GM23338 (cell line): ENCODE data around the gene GLS. TPM values are rescaled to one million over a fixed set of nuclear protein-coding genes. Genes with fewer than 3 reads are reported as not detected.

Source experiments
- ATAC-seq: fragments of 200-7000 bp; cut with Tn5 transposase; 3 replicates; pipeline ENCODE4 v1.9.1; 2020
- DNase-seq: peaks from one replicate; pipeline ENCODE4 v3.0.0-alpha.2; 2015; ENCODE audit warnings: low spot score
- H2AFZ ChIP-seq: fragments of 200-600 bp; sonication (generic); 2 replicates; pipeline ENCODE4 v1.8.0; 2016; ENCODE audit warnings: antibody characterized with exemption, mild to moderate bottlenecking, moderate library complexity
- H3F3A ChIP-seq: fragments of 200-600 bp; sonication (generic); replicated peaks from 2 replicates; pipeline ENCODE4 v1.8.0; 2017; ENCODE audit warnings: antibody characterized with exemption, mixed run types, low read depth
- H3K27ac ChIP-seq: fragments of 200-600 bp; sonication (generic); 2 replicates; pipeline ENCODE4 v1.6.1; 2016; ENCODE audit warnings: low read depth
- H3K27me3 ChIP-seq: fragments of 200-600 bp; sonication (generic); 2 replicates; pipeline ENCODE4 v1.8.0; 2016; ENCODE audit warnings: mild to moderate bottlenecking, mixed run types, moderate library complexity; ENCODE audit not compliant: insufficient read depth
- H3K36me3 ChIP-seq: fragments of 200-600 bp; sonication (generic); 2 replicates; pipeline ENCODE4 v1.8.0; 2016; ENCODE audit warnings: mild to moderate bottlenecking; ENCODE audit not compliant: insufficient read depth
- H3K4me1 ChIP-seq: fragments of 200-600 bp; sonication (generic); 2 replicates; pipeline ENCODE4 v1.8.0; 2016; ENCODE audit warnings: mild to moderate bottlenecking, moderate library complexity; ENCODE audit not compliant: insufficient read depth
- H3K4me2 ChIP-seq: fragments of 200-600 bp; sonication (generic); 2 replicates; pipeline ENCODE4 v1.7.1; 2017; ENCODE audit warnings: mixed run types
- H3K4me3 ChIP-seq: fragments of 200-600 bp; sonication (generic); 2 replicates; pipeline ENCODE4 v1.6.1; 2016; ENCODE audit warnings: mixed run types
- H3K79me2 ChIP-seq: fragments of 200-600 bp; sonication (generic); replicated peaks from 2 replicates; pipeline ENCODE4 v1.8.0; 2017; ENCODE audit warnings: mild to moderate bottlenecking; ENCODE audit not compliant: insufficient read depth
- H3K9me2 ChIP-seq: fragments of 200-600 bp; sonication (generic); 2 replicates; pipeline ENCODE4 v1.8.0; 2017; ENCODE audit not compliant: insufficient read depth
- H4K20me1 ChIP-seq: fragments of 200-600 bp; sonication (generic); replicated peaks from 2 replicates; pipeline ENCODE4 v1.8.0; 2017; ENCODE audit warnings: mild to moderate bottlenecking; ENCODE audit not compliant: insufficient read depth
- H3K27ac Mint-ChIP-seq: 2 replicates; pipeline ENCODE4 v1.8.0; 2020; ENCODE audit warnings: inconsistent platforms, mild to moderate bottlenecking, moderate library complexity, mixed read lengths
- H3K27me3 Mint-ChIP-seq: 3 replicates; pipeline ENCODE4 v1.8.0; 2022; ENCODE audit warnings: low read depth, mild to moderate bottlenecking, moderate library complexity, mixed read lengths, inconsistent platforms; ENCODE audit not compliant: insufficient read depth, poor library complexity
- H3K36me3 Mint-ChIP-seq: 3 replicates; pipeline ENCODE4 v1.8.0; 2021; ENCODE audit warnings: low read depth, mild to moderate bottlenecking, inconsistent platforms, moderate library complexity, mixed read lengths
- H3K4me1 Mint-ChIP-seq: 3 replicates; pipeline ENCODE4 v1.8.0; 2020; ENCODE audit warnings: mild to moderate bottlenecking, inconsistent platforms, mixed read lengths
- H3K4me3 Mint-ChIP-seq: 3 replicates; pipeline ENCODE4 v1.8.0; 2021; ENCODE audit warnings: moderate library complexity, mild to moderate bottlenecking, inconsistent platforms, mixed read lengths
- H3K9me3 Mint-ChIP-seq: 3 replicates; pipeline ENCODE4 v1.8.0; 2020; ENCODE audit warnings: moderate library complexity, mild to moderate bottlenecking, inconsistent platforms, mixed read lengths
- CREB1 ChIP-seq: fragments of 250-450 bp; sonication (Bioruptor Pico); IDR thresholded peaks from 2 replicates; pipeline ENCODE4 v1.5.0; 2020; ENCODE audit warnings: low read depth, mild to moderate bottlenecking, moderate library complexity
- ETS1 ChIP-seq: IDR thresholded peaks from 2 replicates; pipeline ENCODE4 v1.6.1; 2016; ENCODE audit warnings: antibody characterized with exemption
- EZH2 ChIP-seq: fragments of 200-600 bp; sonication (generic); IDR thresholded peaks from one replicate; pipeline ENCODE4 v1.8.0; 2017; ENCODE audit warnings: antibody characterized with exemption, mild to moderate bottlenecking, low read depth; ENCODE audit not compliant: unreplicated experiment
- EZH2phosphoT487 ChIP-seq: fragments of 200-600 bp; sonication (generic); IDR thresholded peaks from one replicate; pipeline ENCODE4 v1.8.1; 2018; ENCODE audit warnings: antibody characterized with exemption; ENCODE audit not compliant: unreplicated experiment
- NANOG ChIP-seq: IDR thresholded peaks from 2 replicates; pipeline ENCODE4 v1.6.1; 2016; ENCODE audit warnings: antibody characterized with exemption, borderline replicate concordance
- POLR2AphosphoS5 ChIP-seq: IDR thresholded peaks from 2 replicates; pipeline ENCODE4 v1.6.1; 2016; ENCODE audit warnings: antibody characterized with exemption, low read depth
- REST ChIP-seq: IDR thresholded peaks from one replicate; pipeline ENCODE4 v1.6.1; 2018; ENCODE audit warnings: antibody characterized with exemption; ENCODE audit not compliant: unreplicated experiment
- ZNF331 ChIP-seq: fragments of 250-450 bp; sonication (Bioruptor Pico); IDR thresholded peaks from 2 replicates; pipeline ENCODE4 v1.5.0; 2020; ENCODE audit warnings: low read depth, mild to moderate bottlenecking, moderate library complexity
- ZNF462 ChIP-seq: fragments of 250-450 bp; sonication (Bioruptor Pico); IDR thresholded peaks from 2 replicates; pipeline ENCODE4 v1.5.0; 2020; ENCODE audit warnings: mild to moderate bottlenecking, moderate library complexity
- polyA plus RNA-seq: library from polyadenylated mRNA; unstranded; fragments of >200 nt; fragmentation: Nextera tagmentation; extraction: Ambion mirVana; gene quantifications from 2 replicates; pipeline ENCODE4 v1.2.1, GENCODE V29; 2016
- total RNA-seq: library from RNA; depleted of rRNA; stranded (reverse); fragments of >200 nt; shearing (Covaris generic); gene quantifications from 2 replicates; pipeline ENCODE4 v1.2.3, GENCODE V29; 2014

Gene GLS
- total and polyA plus RNA-seq, 2 experiments from 2014 or later: 38.1 to 172 TPM

- no peak for TF ChIP-seq ETS1
- TF ChIP-seq ZNF331 (CRISPR knock-in tag): no peak
- TF ChIP-seq NANOG: no peak
- no peak for TF ChIP-seq EZH2
- TF ChIP-seq EZH2phosphoT487: no peak
- TF ChIP-seq REST: no peak
- no peak for TF ChIP-seq POLR2AphosphoS5
Measured at GRCh38 chr2:190965580-190966222, 85.1 kb downstream of the GLS start (continued).

- H3K9me3 Mint-ChIP-seq: no peaks in the 10 kb centered on the region
- H3K4me3 Mint-ChIP-seq: no peak overlapping the region
- no peak for DNase-seq
- Histone ChIP-seq H3K36me3 (peaks cover 18% of the 10 kb centered on the region), H3K4me3 (no peak overlapping the region), H3K9me2 (no peaks in the 10 kb centered on the region), H3K4me1 (no peaks in the 10 kb centered on the region), H3K27ac (no peak overlapping the region), H4K20me1 (no peaks in the 10 kb centered on the region), H3F3A (no peaks in the 10 kb centered on the region), H3K79me2 (no peaks in the 10 kb centered on the region), H3K27me3 (no peaks in the 10 kb centered on the region), H3K4me2 (no peak overlapping the region), H2AFZ (no peak overlapping the region)
- peaks cover 1% of the 10 kb centered on the region for H3K27me3 Mint-ChIP-seq
- H3K4me1 Mint-ChIP-seq: no peaks in the 10 kb centered on the region
- 0 out of 2 replicates have a peak overlapping the region, but pooled peaks have one; percentile 23 for H3K27ac Mint-ChIP-seq
- H3K36me3 Mint-ChIP-seq: peaks cover 44% of the 10 kb centered on the region
- TF ChIP-seq CREB1 (no peak), ZNF462 (CRISPR knock-in tag) (no peak), ZNF331 (CRISPR knock-in tag) (no peak)
- ATAC-seq: no peak
Measured at GRCh38 chr2:190968522-190968921, 87.9 kb downstream of the GLS start.
